H1 (cell line): ENCODE measurements around the gene KISS1R. TPM values are rescaled to one million over a fixed set of nuclear protein-coding genes. Genes with fewer than 3 reads are reported as not detected.

ENCODE experiments used
- CTCF ChIA-PET: fragments of 300-600 bp; sonication (Branson Sonifier 250); formaldehyde crosslinking; loops from one replicate; lab custom pipeline; 2021; ENCODE audit not compliant: partially characterized antibody; lab: Charles Lee
- POLR2A ChIA-PET: fragments of 300-600 bp; sonication (Branson Sonifier 250); formaldehyde crosslinking; loops from one replicate; lab custom pipeline; 2021; ENCODE audit warnings: inconsistent platforms; ENCODE audit not compliant: partially characterized antibody; lab: Charles Lee
- DNase-seq, 2 experiments: peaks; one replicate each; pipeline versions ENCODE4 v3.0.0 to v3.0.0-alpha.2; 2010 to 2022; ENCODE audit warnings: low spot score in 2 of 2, low read depth in 1 of 2, mixed read lengths in 1 of 2
- FAIRE-seq: peaks from 2 replicates; lab custom pipeline; 2011; peaks lifted over from hg19 to GRCh38; lab: Jason Lieb, UNC
- H2AFZ ChIP-seq: 2 replicates; pipeline ENCODE4 v1.8.1; 2012; ENCODE audit warnings: low read length, inconsistent platforms
- H2AK5ac ChIP-seq: 2 replicates; pipeline ENCODE4 v1.6.1; 2013; ENCODE audit warnings: low read depth, low read length
- H2BK120ac ChIP-seq: replicated peaks from 2 replicates; pipeline ENCODE3; 2013; ENCODE audit warnings: low read depth, low read length, inconsistent platforms
- H2BK12ac ChIP-seq: 2 replicates; pipeline ENCODE4 v1.6.1; 2013; ENCODE audit warnings: low read depth, low read length
- H2BK15ac ChIP-seq: 2 replicates; pipeline ENCODE4 v1.6.1; 2013; ENCODE audit warnings: low read length
- H2BK20ac ChIP-seq: 2 replicates; pipeline ENCODE4 v1.6.1; 2013; ENCODE audit warnings: low read length
- H2BK5ac ChIP-seq: 2 replicates; pipeline ENCODE4 v1.6.1; 2013; ENCODE audit warnings: low read depth, low read length
- H3K14ac ChIP-seq: 2 replicates; pipeline ENCODE4 v1.6.1; 2013; ENCODE audit warnings: inconsistent platforms; ENCODE audit not compliant: insufficient read length
- H3K18ac ChIP-seq: 2 replicates; pipeline ENCODE4 v1.6.1; 2013; ENCODE audit warnings: low read length; ENCODE audit errors: extremely low read depth
- H3K23ac ChIP-seq: 2 replicates; pipeline ENCODE4 v1.6.1; 2013; ENCODE audit warnings: inconsistent platforms; ENCODE audit not compliant: insufficient read length
- H3K23me2 ChIP-seq: 2 replicates; pipeline ENCODE4 v1.6.1; 2013; ENCODE audit warnings: low read depth, low read length
- H3K27ac ChIP-seq: 2 replicates; pipeline ENCODE4 v1.6.1; 2011; ENCODE audit warnings: low read depth, low read length, inconsistent platforms
- H3K27me3 ChIP-seq, 4 experiments: replicated peaks in 1 of 4; 1 replicate in 1 of 4; 2 replicates in 3 of 4; pipeline versions ENCODE4 v1.6.1 to v1.8.1; 2011 to 2013; ENCODE audit warnings: low read length in 3 of 4, mild to moderate bottlenecking in 3 of 4, inconsistent platforms in 2 of 4, mixed read lengths in 2 of 4, moderate library complexity in 1 of 4; ENCODE audit not compliant: control insufficient read depth in 3 of 4, insufficient read depth in 3 of 4; ENCODE audit errors: extremely low read depth in 1 of 4
- H3K36me3 ChIP-seq, 4 experiments: 2 replicates each; pipeline versions ENCODE4 v1.6.1 to v1.8.1; 2011 to 2013; ENCODE audit warnings: mild to moderate bottlenecking in 4 of 4, low read length in 3 of 4, moderate library complexity in 2 of 4, control low read depth in 1 of 4, inconsistent platforms in 1 of 4; ENCODE audit not compliant: insufficient read depth in 4 of 4, control insufficient read depth in 2 of 4
- H3K4ac ChIP-seq: replicated peaks from 2 replicates; pipeline ENCODE3; 2013; ENCODE audit warnings: low read length, low read depth, mixed read lengths, inconsistent platforms; ENCODE audit not compliant: insufficient read length
- H3K4me1 ChIP-seq, 4 experiments: replicated peaks in 1 of 4; 1 replicate in 1 of 4; 2 replicates in 3 of 4; pipeline versions ENCODE4 v1.6.1 to v1.8.1; 2011 to 2013; ENCODE audit warnings: low read length in 3 of 4, inconsistent platforms in 2 of 4, mixed read lengths in 1 of 4; ENCODE audit not compliant: insufficient read depth in 4 of 4, control insufficient read depth in 3 of 4
- H3K4me2 ChIP-seq, 2 experiments: 2 replicates each; pipeline versions ENCODE4 v1.6.1 to v1.8.1; 2011 to 2013; ENCODE audit warnings: low read depth in 2 of 2, low read length in 2 of 2, control low read depth in 1 of 2, inconsistent platforms in 1 of 2, mild to moderate bottlenecking in 1 of 2; ENCODE audit not compliant: insufficient read depth in 1 of 2
- H3K4me3 ChIP-seq, 4 experiments: fragments of 200-600, 300-600 bp in 1 of 4; sonication (generic), shearing (Covaris generic), sonication (Bioruptor Twin) in 1 of 4; 2 replicates each; pipeline versions ENCODE4 v1.5.1 to v1.8.1; 2011 to 2016; ENCODE audit warnings: low read length in 4 of 4, low read depth in 3 of 4, control low read depth in 2 of 4, inconsistent platforms in 2 of 4, mild to moderate bottlenecking in 2 of 4, mixed read lengths in 1 of 4, moderate library complexity in 1 of 4; ENCODE audit not compliant: insufficient read depth in 2 of 4; ENCODE audit errors: extremely low read depth in 1 of 4
- H3K56ac ChIP-seq: replicated peaks from 2 replicates; pipeline ENCODE3; 2013; ENCODE audit warnings: low read depth, mild to moderate bottlenecking, mixed read lengths, low read length, inconsistent platforms; ENCODE audit not compliant: insufficient read length
- H3K79me1 ChIP-seq: 2 replicates; pipeline ENCODE4 v1.6.1; 2013; ENCODE audit warnings: low read depth, low read length, control low read depth
- H3K79me2 ChIP-seq, 2 experiments: 2 replicates each; pipeline versions ENCODE4 v1.6.1 to v1.8.1; 2012 to 2013; ENCODE audit warnings: low read length in 2 of 2, mild to moderate bottlenecking in 2 of 2, inconsistent platforms in 1 of 2; ENCODE audit not compliant: insufficient read depth in 2 of 2, control insufficient read depth in 1 of 2
- H3K9ac ChIP-seq, 4 experiments: replicated peaks in 1 of 4; 1 replicate in 1 of 4; 2 replicates in 3 of 4; pipeline versions ENCODE4 v1.6.1 to v1.8.1; 2011 to 2013; ENCODE audit warnings: low read depth in 3 of 4, low read length in 3 of 4, control low read depth in 2 of 4, mild to moderate bottlenecking in 2 of 4, moderate library complexity in 2 of 4, inconsistent platforms in 1 of 4; ENCODE audit errors: extremely low read depth in 1 of 4
- H3K9me3 ChIP-seq, 2 experiments: 2 replicates each; pipeline versions ENCODE4 v1.6.1 to v1.8.1; 2012 to 2013; ENCODE audit warnings: mild to moderate bottlenecking in 2 of 2, moderate library complexity in 2 of 2, control low read depth in 1 of 2, inconsistent platforms in 1 of 2, low read depth in 1 of 2, low read length in 1 of 2, mixed read lengths in 1 of 2; ENCODE audit not compliant: insufficient read depth in 2 of 2
- H4K20me1 ChIP-seq, 2 experiments: replicated peaks in 1 of 2; 2 replicates each; pipeline versions ENCODE3 to v1.8.1; 2011 to 2013; ENCODE audit warnings: inconsistent platforms in 2 of 2, low read length in 2 of 2, mild to moderate bottlenecking in 1 of 2; ENCODE audit not compliant: insufficient read depth in 2 of 2, control insufficient read depth in 1 of 2
- H4K5ac ChIP-seq: 2 replicates; pipeline ENCODE4 v1.6.1; 2013; ENCODE audit warnings: low read length, low read depth, mixed read lengths, inconsistent platforms; ENCODE audit not compliant: insufficient read length
- H4K8ac ChIP-seq: 2 replicates; pipeline ENCODE4 v1.8.0; 2013; ENCODE audit warnings: mild to moderate bottlenecking, moderate library complexity, low read length, inconsistent platforms; ENCODE audit not compliant: insufficient read depth; ENCODE audit errors: extremely low read depth
- H4K91ac ChIP-seq: replicated peaks from 2 replicates; pipeline ENCODE3; 2013; ENCODE audit warnings: low read length, mixed read lengths, inconsistent platforms; ENCODE audit not compliant: insufficient read length
- ASH2L ChIP-seq: fragments of 200-600, 300-600 bp; sonication (generic); IDR thresholded peaks from one replicate; pipeline ENCODE4 v1.7.1; 2017; ENCODE audit warnings: low read length
- BCL11A ChIP-seq, 2 experiments: IDR thresholded peaks; one replicate each; pipeline ENCODE4 v1.6.1; 2011; ENCODE audit warnings: low read depth in 2 of 2, low read length in 2 of 2, mild to moderate bottlenecking in 2 of 2
- BRCA1 ChIP-seq: IDR thresholded peaks from 2 replicates; pipeline ENCODE4 v1.6.1; 2012; ENCODE audit warnings: low read depth, low read length, improper control_type of control experiment
- KDM5A ChIP-seq: fragments of 200-600 bp; IDR thresholded peaks from 2 replicates; pipeline ENCODE4 v1.7.1; 2012; ENCODE audit warnings: mild to moderate bottlenecking, low read length, inconsistent platforms, mixed read lengths
- NRF1 ChIP-seq: IDR thresholded peaks from 2 replicates; pipeline ENCODE4 v1.6.1; 2011; ENCODE audit warnings: mild to moderate bottlenecking, low read depth, low read length, improper control_type of control experiment
- PHF8 ChIP-seq: fragments of 200-600 bp; sonication (generic); conservative IDR thresholded peaks from 2 replicates; pipeline ENCODE4 v1.7.1; 2012; ENCODE audit warnings: low read depth, mild to moderate bottlenecking, inconsistent platforms, low read length, moderate library complexity
- POLR2A ChIP-seq, 2 experiments: IDR thresholded peaks; 1 replicate in 1 of 2; 2 replicates in 1 of 2; pipeline ENCODE4 v1.6.1; 2011; ENCODE audit warnings: low read depth in 2 of 2, low read length in 2 of 2, mild to moderate bottlenecking in 2 of 2; ENCODE audit errors: control extremely low read depth in 1 of 2
- SIRT6 ChIP-seq: IDR thresholded peaks from one replicate; pipeline ENCODE4 v1.7.1; 2012; ENCODE audit warnings: low read length, inconsistent platforms
- SP4 ChIP-seq: IDR thresholded peaks from 2 replicates; pipeline ENCODE4 v1.6.1; 2012; ENCODE audit warnings: low read length, inconsistent platforms
- SRF ChIP-seq: IDR thresholded peaks from 2 replicates; pipeline ENCODE4 v1.6.1; 2011; ENCODE audit warnings: mild to moderate bottlenecking, low read depth, low read length, moderate library complexity
- SUZ12 ChIP-seq: fragments of 200-600 bp; sonication (generic); IDR thresholded peaks from 2 replicates; pipeline ENCODE4 v1.6.1; 2012; ENCODE audit warnings: mild to moderate bottlenecking, inconsistent platforms, low read length, moderate library complexity, mixed read lengths
- WGBS, 2 experiments: shearing (Covaris generic) in 1 of 2; methylation state at CpG; one replicate each; pipeline versions ENCODE4 v1.1.6 to v1.1.7; 2013 to 2015; ENCODE audit warnings: low lambda C conversion rate in 2 of 2, mixed read lengths in 2 of 2, inconsistent platforms in 1 of 2, low coverage in 1 of 2, missing lambda C conversion rate in 1 of 2; ENCODE audit not compliant: insufficient replicate concordance in 2 of 2, insufficient coverage in 1 of 2, insufficient read length in 1 of 2; ENCODE audit errors: extremely low coverage in 1 of 2, missing lambda C conversion rate in 1 of 2; 5-methylcytosine and 5-hydroxymethylcytosine counted together
- polyA plus RNA-seq, 7 experiments: library from polyadenylated mRNA; depleted of rRNA in 3 of 7; stranded (reverse) in 5 of 7; unstranded in 2 of 7; fragments of >200 nt in 5 of 7; fragments of 200-250 nt in 2 of 7; gene quantifications; 1 replicate in 5 of 7; 2 replicates in 1 of 7; 4 replicates in 1 of 7; pipeline versions ENCODE4 v1.2.1 to v1.2.3, GENCODE V29; 2011 to 2013; ENCODE audit warnings: missing spikeins in 2 of 7, mixed read lengths in 2 of 7
- total RNA-seq: library from RNA; stranded (reverse); fragmentation: NEBNext Ultra II Directional; extraction: Animal tissue kit (Norgen Biotek cat#: 25700); gene quantifications from 2 replicates; pipeline ENCODE4 v1.2.1, GENCODE V29; 2021

KISS1R gene
- total and polyA plus RNA-seq, 2 of the 8 experiments (the other 6 are each of a cell fraction or from before 2014, with no cell fraction given), result 2.3 to 2.7 TPM

DNA sequence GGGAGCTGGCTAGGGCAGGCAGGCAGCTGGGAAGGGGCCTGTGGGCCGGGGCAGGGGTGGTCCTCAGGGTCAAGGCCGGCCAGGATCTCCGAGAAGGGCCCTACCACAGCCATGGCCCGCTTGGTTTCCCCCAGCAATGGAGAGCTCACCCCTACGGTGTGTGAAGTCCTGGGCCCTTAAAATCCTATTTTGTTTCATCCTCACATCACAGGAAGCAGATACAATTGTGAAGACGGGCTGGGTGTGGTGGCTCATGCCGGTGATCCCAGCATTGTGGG lies 15.1 kb upstream of the KISS1R start:
- Histone ChIP-seq H3K79me2 (peaks cover 0 to 17% of the 10 kb centered on the region in 2 experiments; a peak in 2 of 4 replicates), H3K9me3 (no peaks in the 10 kb centered on the region), H3K36me3 (peaks cover 0 to 13% (median 2%) of the 10 kb centered on the region in 4 experiments; a peak in 2 of 8 replicates), H3K56ac (no peak overlapping the region), H4K91ac (no peak overlapping the region), H3K4me1 (peaks cover 0 to 8% (median 4%) of the 10 kb centered on the region in 4 experiments; a peak in 4 of 7 replicates), H3K79me1 (peaks cover 1% of the 10 kb centered on the region), H2BK15ac (no peak overlapping the region), H3K23ac (no peak overlapping the region), H3K27me3 (no peaks in the 10 kb centered on the region), H2BK5ac (no peak overlapping the region), H2BK20ac (no peak overlapping the region), H4K8ac (no peak overlapping the region), H4K20me1 (peaks cover 13 to 30% of the 10 kb centered on the region in 2 experiments), H3K14ac (no peak overlapping the region), H3K4me3 (no peak overlapping the region), H3K23me2 (peaks cover 3% of the 10 kb centered on the region; the same call in 1 of the 2 replicates), H3K18ac (no peak overlapping the region), H2BK120ac (no peak overlapping the region), H2BK12ac (no peak overlapping the region), H3K27ac (no peak overlapping the region), H2AK5ac (no peak overlapping the region), H3K4ac (no peak overlapping the region), H3K9ac (no peak overlapping the region), H3K4me2 (no peak overlapping the region), H4K5ac (no peak overlapping the region), H2AFZ (no peak overlapping the region)
- FAIRE-seq (no peak), DNase-seq (no peak)
- TF ChIP-seq PHF8 (no peak), NRF1 (no peak), SIRT6 (no peak), BRCA1 (no peak), SRF (no peak), POLR2A (IDR thresholded peaks at IDR 0.05; ENCODE audit: control extremely low read depth in 1 of 2, low read depth in 2 of 2, low read length in 2 of 2) (no peak), KDM5A (no peak), SP4 (no peak), SUZ12 (no peak), ASH2L (no peak), BCL11A (IDR thresholded peaks at IDR 0.05; ENCODE audit: low read depth in 2 of 2, low read length in 2 of 2) (no peak)
- CTCF ChIA-PET, result interaction anchor here (1.3 to 2.2 kb wide), 4 partner anchors 9 to 132 kb away, joined by 3 to 8 read pairs (median 6); partner anchors contain the start of genes MED16 and RNU6-9
- POLR2A ChIA-PET, result interaction anchor here (1.2 to 1.4 kb wide), 3 partner anchors 28 to 125 kb away, joined by 3 to 4 read pairs (median 3); no protein-coding TSS in a partner anchor
- 83% methylated on average over 6 of the region's 7 CpGs; no CpG with 5 or more reads in 1 of the 2 experiments for WGBS, 2 experiments
